SK-N-SH treated with all-trans-retinoic acid at 6 μM for 48 hours (cell line): ENCODE results near the gene SERGEF.

Experiments
- ATAC-seq: fragments of 200-7000 bp; cut with Tn5 transposase; 3 replicates; pipeline ENCODE4 v1.9.1; 2020; ENCODE audit warnings: mild to moderate bottlenecking, moderate library complexity
- ARNTL ChIP-seq: fragments of 450-650 bp; formaldehyde crosslinking; IDR thresholded peaks from 2 replicates; pipeline ENCODE4 v1.5.0; 2020; ENCODE audit warnings: low read depth, mild to moderate bottlenecking, moderate library complexity, borderline replicate concordance
- BACH2 ChIP-seq: fragments of 250-450 bp; sonication (Bioruptor Pico); IDR thresholded peaks from 2 replicates; pipeline ENCODE4 v1.9.0; 2021; ENCODE audit warnings: mild to moderate bottlenecking, borderline replicate concordance
- CSDC2 ChIP-seq: fragments of 250-450 bp; sonication (Bioruptor Pico); IDR thresholded peaks from 2 replicates; pipeline ENCODE4 v1.5.0; 2020; ENCODE audit warnings: mild to moderate bottlenecking, moderate library complexity
- ESRRG ChIP-seq: fragments of 250-450 bp; sonication (Bioruptor Pico); IDR thresholded peaks from 2 replicates; pipeline ENCODE4 v1.6.1; 2021; ENCODE audit warnings: mild to moderate bottlenecking
- GLIS3 ChIP-seq: fragments of 250-450 bp; sonication (Bioruptor Pico); IDR thresholded peaks from 2 replicates; pipeline ENCODE4 v1.5.0; 2020; ENCODE audit warnings: mild to moderate bottlenecking, moderate library complexity
- ISL1 ChIP-seq: fragments of 250-450 bp; sonication (Bioruptor Pico); IDR thresholded peaks from 2 replicates; pipeline ENCODE4 v2.1.2; 2022; ENCODE audit warnings: mild to moderate bottlenecking, moderate library complexity
- RARB ChIP-seq: fragments of 250-450 bp; sonication (Bioruptor Pico); IDR thresholded peaks from 2 replicates; pipeline ENCODE4 v1.8.0; 2021; ENCODE audit warnings: mild to moderate bottlenecking, moderate library complexity
- SNAI2 ChIP-seq: fragments of 250-450 bp; sonication (Bioruptor Pico); IDR thresholded peaks from 2 replicates; pipeline ENCODE4 v1.5.0; 2020; ENCODE audit warnings: mild to moderate bottlenecking, moderate library complexity
- TCF4 ChIP-seq: fragments of 250-450 bp; sonication (Bioruptor Pico); IDR thresholded peaks from 2 replicates; pipeline ENCODE4 v1.8.0; 2021; ENCODE audit warnings: mild to moderate bottlenecking, moderate library complexity, borderline replicate concordance
- TOX ChIP-seq: fragments of 250-450 bp; sonication (Bioruptor Pico); IDR thresholded peaks from 2 replicates; pipeline ENCODE4 v1.8.0; 2021; ENCODE audit warnings: mild to moderate bottlenecking, moderate library complexity, borderline replicate concordance
- ZC3H10 ChIP-seq: fragments of 250-450 bp; sonication (Bioruptor Pico); IDR thresholded peaks from 2 replicates; pipeline ENCODE4 v1.5.1; 2021; ENCODE audit warnings: mild to moderate bottlenecking, moderate library complexity
- ZFP3 ChIP-seq: fragments of 250-450 bp; sonication (Bioruptor Pico); IDR thresholded peaks from 2 replicates; pipeline ENCODE4 v1.5.0; 2020; ENCODE audit warnings: mild to moderate bottlenecking, moderate library complexity
- ZNF70 ChIP-seq: fragments of 450-650 bp; formaldehyde crosslinking; IDR thresholded peaks from 2 replicates; pipeline ENCODE4 v1.5.0; 2020; ENCODE audit warnings: mild to moderate bottlenecking, moderate library complexity
- ZNF8 ChIP-seq: fragments of 450-650 bp; formaldehyde crosslinking; IDR thresholded peaks from 2 replicates; pipeline ENCODE4 v1.5.0; 2020; ENCODE audit warnings: mild to moderate bottlenecking, moderate library complexity
- TF ChIP-seq, protein P1 (sequence below): fragments of 250-450 bp; sonication (Bioruptor Pico); IDR thresholded peaks from 2 replicates; pipeline ENCODE4 v1.8.0; 2020; ENCODE audit warnings: mild to moderate bottlenecking, moderate library complexity, borderline replicate concordance
- TF ChIP-seq, protein P2 (sequence below): fragments of 250-450 bp; sonication (Bioruptor Pico); IDR thresholded peaks from 2 replicates; pipeline ENCODE4 v1.5.0; 2020; ENCODE audit warnings: mild to moderate bottlenecking, moderate library complexity
- TF ChIP-seq, protein P3 (sequence below): fragments of 250-450 bp; sonication (Bioruptor Pico); IDR thresholded peaks from 2 replicates; pipeline ENCODE4 v1.8.0; 2021; ENCODE audit warnings: low read depth, mild to moderate bottlenecking, moderate library complexity, borderline replicate concordance
- TF ChIP-seq, protein P4 (sequence below): fragments of 250-450 bp; sonication (Bioruptor Pico); IDR thresholded peaks from 2 replicates; pipeline ENCODE4 v1.5.1; 2021; ENCODE audit warnings: mild to moderate bottlenecking, moderate library complexity

Gene SERGEF

DNA sequence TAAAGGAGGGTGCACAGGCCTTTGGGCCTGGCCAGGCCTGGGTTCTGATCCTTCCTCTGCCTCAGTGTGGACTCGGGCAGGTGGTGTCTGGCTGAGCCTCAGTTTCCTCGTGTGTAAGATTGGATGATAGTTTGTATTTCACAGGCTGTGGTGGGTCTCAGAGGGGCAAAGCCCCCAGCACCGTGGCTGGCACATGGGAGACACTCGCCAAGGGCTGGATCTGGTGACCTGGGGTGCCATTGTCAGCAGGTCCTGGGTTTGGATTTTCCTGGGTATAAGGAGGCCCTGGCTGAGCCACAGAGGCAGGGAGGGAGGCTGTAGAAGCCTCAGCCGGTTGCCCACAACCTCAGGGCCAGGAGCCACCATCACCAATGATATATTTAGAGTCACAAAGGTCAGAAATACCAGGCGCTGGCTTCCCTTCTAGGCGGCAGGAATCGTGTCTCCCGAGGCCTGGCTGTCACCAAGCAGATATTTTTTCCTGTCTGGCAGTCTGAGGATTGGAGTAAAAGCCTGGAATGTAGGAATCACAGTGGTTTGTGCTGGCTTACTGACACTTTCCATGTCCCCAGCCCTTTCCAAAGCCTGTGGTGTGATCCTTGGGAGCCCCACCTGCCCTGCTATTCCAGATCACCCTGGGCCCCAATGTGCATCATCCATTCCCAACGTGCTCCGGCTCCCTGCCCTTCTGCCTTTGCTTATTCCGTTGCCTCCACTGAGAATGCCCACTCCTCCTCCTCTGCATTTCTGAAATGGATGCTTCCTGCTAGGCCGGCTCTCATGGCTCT lies 262.6 kb downstream of the SERGEF start (continued):
- TF ChIP-seq, protein P1, sequence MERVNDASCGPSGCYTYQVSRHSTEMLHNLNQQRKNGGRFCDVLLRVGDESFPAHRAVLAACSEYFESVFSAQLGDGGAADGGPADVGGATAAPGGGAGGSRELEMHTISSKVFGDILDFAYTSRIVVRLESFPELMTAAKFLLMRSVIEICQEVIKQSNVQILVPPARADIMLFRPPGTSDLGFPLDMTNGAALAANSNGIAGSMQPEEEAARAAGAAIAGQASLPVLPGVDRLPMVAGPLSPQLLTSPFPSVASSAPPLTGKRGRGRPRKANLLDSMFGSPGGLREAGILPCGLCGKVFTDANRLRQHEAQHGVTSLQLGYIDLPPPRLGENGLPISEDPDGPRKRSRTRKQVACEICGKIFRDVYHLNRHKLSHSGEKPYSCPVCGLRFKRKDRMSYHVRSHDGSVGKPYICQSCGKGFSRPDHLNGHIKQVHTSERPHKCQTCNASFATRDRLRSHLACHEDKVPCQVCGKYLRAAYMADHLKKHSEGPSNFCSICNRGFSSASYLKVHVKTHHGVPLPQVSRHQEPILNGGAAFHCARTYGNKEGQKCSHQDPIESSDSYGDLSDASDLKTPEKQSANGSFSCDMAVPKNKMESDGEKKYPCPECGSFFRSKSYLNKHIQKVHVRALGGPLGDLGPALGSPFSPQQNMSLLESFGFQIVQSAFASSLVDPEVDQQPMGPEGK (CRISPR knock-in tag), result no peak
- TF ChIP-seq ZFP3 (CRISPR knock-in tag), result no peak

DNA sequence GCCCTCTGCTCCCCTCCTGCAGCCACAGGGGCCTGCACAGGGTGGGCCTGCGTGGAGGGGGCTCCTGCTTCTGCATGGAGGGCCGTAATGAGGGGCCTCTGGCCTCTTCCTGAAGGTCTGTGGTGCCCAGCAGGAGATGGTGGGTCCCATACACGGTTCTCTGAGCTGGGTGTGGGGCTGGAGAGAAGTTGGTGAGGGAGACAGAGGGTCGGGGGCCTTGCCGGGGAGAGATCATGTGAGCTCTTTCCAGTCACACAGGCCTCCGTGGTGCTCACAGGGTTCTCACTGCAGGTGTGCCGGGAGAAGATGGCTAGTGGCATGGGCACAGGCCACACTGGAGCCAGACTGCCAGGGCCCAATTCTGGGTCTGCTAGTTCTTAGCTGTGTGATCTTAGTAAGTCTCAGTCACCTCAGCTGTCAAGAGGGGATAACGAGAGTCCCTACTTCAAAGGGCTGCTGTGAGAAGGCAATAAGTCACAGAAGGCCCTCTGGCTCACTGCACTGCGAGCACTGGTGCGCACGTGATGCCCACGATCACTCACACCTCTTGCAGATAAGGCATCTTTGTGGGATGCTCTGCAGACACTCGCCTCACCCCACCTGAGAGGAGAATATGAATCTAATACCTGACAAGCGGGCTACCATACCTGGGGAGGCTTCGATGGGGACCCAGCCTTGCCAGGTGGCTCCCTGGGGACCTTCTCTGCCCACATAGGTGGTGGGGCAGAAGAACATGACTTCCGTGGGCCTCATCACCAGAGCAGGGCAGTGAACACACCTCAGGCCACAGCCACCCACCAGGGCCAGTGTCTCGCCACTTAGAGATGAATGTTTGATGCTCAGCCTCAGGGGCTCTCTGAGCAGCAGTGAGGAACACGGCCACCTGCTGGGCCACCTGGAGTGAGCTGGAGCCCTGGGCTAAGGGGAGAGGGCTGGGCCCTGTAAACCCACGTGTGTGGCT lies 263.8 kb downstream of the SERGEF start:
- ATAC-seq, result no peak
- TF ChIP-seq, protein P2, sequence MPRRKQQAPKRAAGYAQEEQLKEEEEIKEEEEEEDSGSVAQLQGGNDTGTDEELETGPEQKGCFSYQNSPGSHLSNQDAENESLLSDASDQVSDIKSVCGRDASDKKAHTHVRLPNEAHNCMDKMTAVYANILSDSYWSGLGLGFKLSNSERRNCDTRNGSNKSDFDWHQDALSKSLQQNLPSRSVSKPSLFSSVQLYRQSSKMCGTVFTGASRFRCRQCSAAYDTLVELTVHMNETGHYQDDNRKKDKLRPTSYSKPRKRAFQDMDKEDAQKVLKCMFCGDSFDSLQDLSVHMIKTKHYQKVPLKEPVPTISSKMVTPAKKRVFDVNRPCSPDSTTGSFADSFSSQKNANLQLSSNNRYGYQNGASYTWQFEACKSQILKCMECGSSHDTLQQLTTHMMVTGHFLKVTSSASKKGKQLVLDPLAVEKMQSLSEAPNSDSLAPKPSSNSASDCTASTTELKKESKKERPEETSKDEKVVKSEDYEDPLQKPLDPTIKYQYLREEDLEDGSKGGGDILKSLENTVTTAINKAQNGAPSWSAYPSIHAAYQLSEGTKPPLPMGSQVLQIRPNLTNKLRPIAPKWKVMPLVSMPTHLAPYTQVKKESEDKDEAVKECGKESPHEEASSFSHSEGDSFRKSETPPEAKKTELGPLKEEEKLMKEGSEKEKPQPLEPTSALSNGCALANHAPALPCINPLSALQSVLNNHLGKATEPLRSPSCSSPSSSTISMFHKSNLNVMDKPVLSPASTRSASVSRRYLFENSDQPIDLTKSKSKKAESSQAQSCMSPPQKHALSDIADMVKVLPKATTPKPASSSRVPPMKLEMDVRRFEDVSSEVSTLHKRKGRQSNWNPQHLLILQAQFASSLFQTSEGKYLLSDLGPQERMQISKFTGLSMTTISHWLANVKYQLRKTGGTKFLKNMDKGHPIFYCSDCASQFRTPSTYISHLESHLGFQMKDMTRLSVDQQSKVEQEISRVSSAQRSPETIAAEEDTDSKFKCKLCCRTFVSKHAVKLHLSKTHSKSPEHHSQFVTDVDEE, result no peak
- TF ChIP-seq SNAI2, result no peak
- TF ChIP-seq CSDC2 (CRISPR knock-in tag), result no peak
- no peak for TF ChIP-seq ISL1 (CRISPR knock-in tag)
- TF ChIP-seq ZC3H10 (CRISPR knock-in tag), result no peak
- TF ChIP-seq, all 23 proteins: peak for 0

DNA sequence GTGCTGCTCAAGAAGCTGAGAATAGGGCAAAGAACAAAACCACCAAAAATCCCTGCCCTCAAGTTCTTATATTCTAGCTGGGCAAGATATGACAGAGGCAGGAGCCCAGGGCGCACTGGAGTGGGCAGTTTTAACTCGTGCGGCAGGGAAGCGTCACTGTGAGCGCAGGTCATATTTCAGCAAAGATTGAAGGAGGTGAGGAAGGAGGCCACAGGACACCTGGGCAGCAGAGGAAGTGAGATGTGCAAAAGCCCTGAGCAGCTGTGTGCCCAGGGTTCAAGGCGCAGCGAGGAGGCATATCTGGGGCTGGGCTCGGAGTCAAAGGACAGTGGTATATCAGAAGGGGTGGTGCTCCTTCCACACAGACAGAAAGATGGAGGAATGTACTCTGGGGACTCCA lies 264.8 kb downstream of the SERGEF start:
- no peak for ATAC-seq
- no peak for TF ChIP-seq RARB (CRISPR knock-in tag)
- no peak for TF ChIP-seq ZFP3 (CRISPR knock-in tag)
- no peak for TF ChIP-seq CSDC2 (CRISPR knock-in tag)
- no peak for TF ChIP-seq GLIS3
- TF ChIP-seq SNAI2, result no peak
- no peak for TF ChIP-seq ZNF8 (CRISPR knock-in tag)
- TF ChIP-seq ARNTL, result no peak
- no peak for TF ChIP-seq ESRRG (CRISPR knock-in tag)
- no peak for TF ChIP-seq ISL1 (CRISPR knock-in tag)
- TF ChIP-seq TOX (CRISPR knock-in tag), result no peak
- TF ChIP-seq, protein P3, sequence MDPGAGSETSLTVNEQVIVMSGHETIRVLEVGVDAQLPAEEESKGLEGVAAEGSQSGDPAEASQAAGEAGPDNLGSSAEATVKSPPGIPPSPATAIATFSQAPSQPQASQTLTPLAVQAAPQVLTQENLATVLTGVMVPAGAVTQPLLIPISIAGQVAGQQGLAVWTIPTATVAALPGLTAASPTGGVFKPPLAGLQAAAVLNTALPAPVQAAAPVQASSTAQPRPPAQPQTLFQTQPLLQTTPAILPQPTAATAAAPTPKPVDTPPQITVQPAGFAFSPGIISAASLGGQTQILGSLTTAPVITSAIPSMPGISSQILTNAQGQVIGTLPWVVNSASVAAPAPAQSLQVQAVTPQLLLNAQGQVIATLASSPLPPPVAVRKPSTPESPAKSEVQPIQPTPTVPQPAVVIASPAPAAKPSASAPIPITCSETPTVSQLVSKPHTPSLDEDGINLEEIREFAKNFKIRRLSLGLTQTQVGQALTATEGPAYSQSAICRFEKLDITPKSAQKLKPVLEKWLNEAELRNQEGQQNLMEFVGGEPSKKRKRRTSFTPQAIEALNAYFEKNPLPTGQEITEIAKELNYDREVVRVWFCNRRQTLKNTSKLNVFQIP, result no peak
- TF ChIP-seq, protein P4, sequence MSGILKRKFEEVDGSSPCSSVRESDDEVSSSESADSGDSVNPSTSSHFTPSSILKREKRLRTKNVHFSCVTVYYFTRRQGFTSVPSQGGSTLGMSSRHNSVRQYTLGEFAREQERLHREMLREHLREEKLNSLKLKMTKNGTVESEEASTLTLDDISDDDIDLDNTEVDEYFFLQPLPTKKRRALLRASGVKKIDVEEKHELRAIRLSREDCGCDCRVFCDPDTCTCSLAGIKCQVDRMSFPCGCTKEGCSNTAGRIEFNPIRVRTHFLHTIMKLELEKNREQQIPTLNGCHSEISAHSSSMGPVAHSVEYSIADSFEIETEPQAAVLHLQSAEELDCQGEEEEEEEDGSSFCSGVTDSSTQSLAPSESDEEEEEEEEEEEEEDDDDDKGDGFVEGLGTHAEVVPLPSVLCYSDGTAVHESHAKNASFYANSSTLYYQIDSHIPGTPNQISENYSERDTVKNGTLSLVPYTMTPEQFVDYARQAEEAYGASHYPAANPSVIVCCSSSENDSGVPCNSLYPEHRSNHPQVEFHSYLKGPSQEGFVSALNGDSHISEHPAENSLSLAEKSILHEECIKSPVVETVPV, result no peak
- TF ChIP-seq BACH2, result no peak
- TF ChIP-seq, protein P1 (CRISPR knock-in tag), result no peak
- no peak for TF ChIP-seq ZNF70 (CRISPR knock-in tag)
- TF ChIP-seq TCF4, result no peak
- TF ChIP-seq, protein P2, result no peak
